Liver (tissue), 9 donors: Measurements from ENCODE around the gene GAS7. TPM values are rescaled to one million over a fixed set of nuclear protein-coding genes. Genes with fewer than 3 reads are reported as not detected.

Source experiments
- DNase-seq: peaks from one replicate; pipeline ENCODE4 v3.0.0-alpha.2; 2017; ENCODE audit warnings: low spot score
- H3K27ac ChIP-seq, 2 donors: one replicate each; pipeline ENCODE4 v1.7.0; 2013; ENCODE audit warnings: inconsistent platforms in 2 of 2, low read length in 2 of 2, control low read depth in 1 of 2, low read depth in 1 of 2, mild to moderate bottlenecking in 1 of 2
- H3K27me3 ChIP-seq, 4 donors: one replicate each; pipeline versions ENCODE4 v1.6.1 to v1.7.0; 2013; ENCODE audit warnings: low read length in 3 of 4, inconsistent platforms in 1 of 4, mild to moderate bottlenecking in 1 of 4, moderate library complexity in 1 of 4; ENCODE audit not compliant: control insufficient read depth in 4 of 4, insufficient read depth in 4 of 4
- H3K36me3 ChIP-seq, 4 donors: one replicate each; pipeline versions ENCODE4 v1.6.1 to v1.7.0; 2013; ENCODE audit warnings: low read length in 3 of 4, mild to moderate bottlenecking in 3 of 4, low read depth in 1 of 4, moderate library complexity in 1 of 4; ENCODE audit not compliant: control insufficient read depth in 4 of 4, insufficient read depth in 3 of 4
- H3K4me1 ChIP-seq, 4 donors: one replicate each; pipeline versions ENCODE4 v1.6.1 to v1.7.0; 2013; ENCODE audit warnings: low read length in 3 of 4, mild to moderate bottlenecking in 3 of 4, moderate library complexity in 1 of 4; ENCODE audit not compliant: control insufficient read depth in 4 of 4, insufficient read depth in 4 of 4
- H3K4me3 ChIP-seq, 3 donors: one replicate each; pipeline versions ENCODE4 v1.6.1 to v1.7.0; 2013; ENCODE audit warnings: low read length in 3 of 3, control low read depth in 1 of 3, low read depth in 1 of 3, mild to moderate bottlenecking in 1 of 3
- H3K9ac ChIP-seq, 2 donors: one replicate each; pipeline ENCODE4 v1.7.0; 2013; ENCODE audit warnings: low read length in 2 of 2, mild to moderate bottlenecking in 2 of 2, moderate library complexity in 2 of 2, control low read depth in 1 of 2, low read depth in 1 of 2
- H3K9me3 ChIP-seq, 4 donors: one replicate each; pipeline versions ENCODE4 v1.6.1 to v1.7.0; 2013; ENCODE audit warnings: low read length in 3 of 4; ENCODE audit not compliant: control insufficient read depth in 4 of 4
- ATF3 ChIP-seq: IDR thresholded peaks from 2 replicates; pipeline ENCODE4 v1.6.1; 2016; ENCODE audit warnings: antibody characterized with exemption
- CTCF ChIP-seq: fragments of 150-350 bp; IDR thresholded peaks from 2 replicates; pipeline ENCODE4 v1.5.1; 2017; ENCODE audit warnings: improper control_type of control experiment, low read depth, low read length; ENCODE audit not compliant: missing input control
- EGR1 ChIP-seq, 2 donors: IDR thresholded peaks; 2 replicates each; pipeline ENCODE4 v1.6.1; 2016 to 2018; ENCODE audit warnings: antibody characterized with exemption in 2 of 2, low read depth in 2 of 2
- FOXA1 ChIP-seq: IDR thresholded peaks from 2 replicates; pipeline ENCODE4 v1.6.1; 2016; ENCODE audit warnings: antibody characterized with exemption
- FOXA2 ChIP-seq: IDR thresholded peaks from 2 replicates; pipeline ENCODE4 v1.6.1; 2016; ENCODE audit warnings: antibody characterized with exemption
- GABPA ChIP-seq, 2 donors: IDR thresholded peaks in 1 of 2; conservative IDR thresholded peaks in 1 of 2; 2 replicates each; pipeline ENCODE4 v1.6.1; 2016; ENCODE audit warnings: antibody characterized with exemption in 2 of 2, mild to moderate bottlenecking in 1 of 2, moderate library complexity in 1 of 2
- HNF4A ChIP-seq, 2 donors: conservative IDR thresholded peaks; 2 replicates each; pipeline ENCODE4 v1.6.1; 2016; ENCODE audit warnings: antibody characterized with exemption in 2 of 2, mild to moderate bottlenecking in 2 of 2
- HNF4G ChIP-seq: IDR thresholded peaks from 2 replicates; pipeline ENCODE4 v1.6.1; 2016; ENCODE audit warnings: antibody characterized with exemption
- JUND ChIP-seq, 2 donors: IDR thresholded peaks; 2 replicates each; pipeline ENCODE4 v1.6.1; 2016; ENCODE audit warnings: antibody characterized with exemption in 2 of 2
- MAX ChIP-seq: IDR thresholded peaks from 2 replicates; pipeline ENCODE4 v1.6.1; 2016; ENCODE audit warnings: antibody characterized with exemption
- NR2F2 ChIP-seq: IDR thresholded peaks from 2 replicates; pipeline ENCODE4 v1.6.1; 2016; ENCODE audit warnings: antibody characterized with exemption
- RAD21 ChIP-seq, 2 donors: IDR thresholded peaks; 2 replicates each; pipeline ENCODE4 v1.6.1; 2016; ENCODE audit warnings: antibody characterized with exemption in 2 of 2, mild to moderate bottlenecking in 2 of 2
- REST ChIP-seq: IDR thresholded peaks from 2 replicates; pipeline ENCODE4 v1.6.1; 2016; ENCODE audit warnings: antibody characterized with exemption, mild to moderate bottlenecking
- RXRA ChIP-seq, 2 donors: IDR thresholded peaks; 2 replicates each; pipeline ENCODE4 v1.6.1; 2017 to 2018; ENCODE audit warnings: antibody characterized with exemption in 2 of 2, mild to moderate bottlenecking in 1 of 2
- SP1 ChIP-seq: IDR thresholded peaks from 2 replicates; pipeline ENCODE4 v1.6.1; 2018; ENCODE audit warnings: antibody characterized with exemption, mild to moderate bottlenecking
- TAF1 ChIP-seq: conservative IDR thresholded peaks from 2 replicates; pipeline ENCODE4 v1.6.1; 2016; ENCODE audit warnings: antibody characterized with exemption, mild to moderate bottlenecking
- YY1 ChIP-seq: IDR thresholded peaks from 2 replicates; pipeline ENCODE4 v1.6.1; 2016; ENCODE audit warnings: antibody characterized with exemption, mild to moderate bottlenecking
- ZBTB33 ChIP-seq: IDR thresholded peaks from 2 replicates; pipeline ENCODE4 v1.6.1; 2016; ENCODE audit warnings: antibody characterized with exemption
- WGBS: extraction: QIAGEN DNeasy Blood & Tissue Kit; methylation state at CpG from one replicate; pipeline ENCODE4 v1.1.7; 2013; 5-methylcytosine and 5-hydroxymethylcytosine counted together
- polyA plus RNA-seq, 2 donors: library from polyadenylated mRNA; stranded (reverse) in 1 of 2; unstranded in 1 of 2; fragments of 200-250 nt in 1 of 2; fragments of >200 nt in 1 of 2; fragmentation: Nextera tagmentation in 1 of 2; extraction: Ambion mirVana in 1 of 2; gene quantifications; one replicate each; pipeline versions ENCODE4 v1.2.1 to v1.2.3, GENCODE V29; 2013 to 2015
- total RNA-seq, 2 donors: library from RNA; depleted of rRNA; stranded (reverse); fragments of >200 nt; gene quantifications; one replicate each; pipeline ENCODE4 v1.2.3, GENCODE V29; 2014
- donor health status: healthy.
- donor health status: healthy.
- donor health status: healthy.
- donor health status: healthy.
- donor health status: healthy.

Gene GAS7
- total and polyA plus RNA-seq, 4 donors, result 0.79 to 6.1 (median 2.5) TPM

GRCh38 chr17:9994761-9995160, 203.6 kb downstream of the GAS7 start:
- H3K36me3 ChIP-seq, result no peaks in the 10 kb centered on the region
- no peak for DNase-seq
- no peaks in the 10 kb centered on the region for H3K9me3 ChIP-seq
- no peak overlapping the region for H3K9ac ChIP-seq
- no peak overlapping the region for H3K27ac ChIP-seq
- WGBS, result 73% methylated on average over 4 of the region's 4 CpGs
- H3K27me3 ChIP-seq, result no peaks in the 10 kb centered on the region
- TF ChIP-seq SP1 (no peak), ATF3 (no peak), GABPA (IDR thresholded peaks at IDR 0.05 in 1 of 2, conservative IDR thresholded peaks at IDR 0.05 in 1 of 2) (no peak), NR2F2 (no peak), RXRA (IDR thresholded peaks at IDR 0.05) (no peak), FOXA1 (no peak), YY1 (no peak), HNF4A (conservative IDR thresholded peaks at IDR 0.05) (no peak), ZBTB33 (no peak), REST (no peak), FOXA2 (no peak), CTCF (no peak), JUND (IDR thresholded peaks at IDR 0.05) (no peak), TAF1 (no peak), EGR1 (IDR thresholded peaks at IDR 0.05; ENCODE audit: low read depth in 2 of 2) (no peak), RAD21 (IDR thresholded peaks at IDR 0.05) (no peak), MAX (no peak), HNF4G (no peak)
- H3K4me3 ChIP-seq, result no peak overlapping the region
- H3K4me1 ChIP-seq, result no peaks in the 10 kb centered on the region
